Measurements from ENCODE around the gene ZNF507. TPM values are rescaled to one million over a fixed set of nuclear protein-coding genes. Genes with fewer than 3 reads are reported as not detected.
A peak's percentile ranks its signal among the peaks of the same experiment; 100 is the strongest.

Gene ZNF507
- total and polyA plus RNA-seq, 9 donors: 6.4 to 30.5 (median 22.9) TPM

GRCh38 chr19:32342695-32343094 is 2.7 kb upstream of the ZNF507 start:
- no peak for DNase-seq
- Histone ChIP-seq H3K4me1 (ENCODE audit: insufficient read depth) (no peaks in the 10 kb centered on the region), H3K9me3 (no peaks in the 10 kb centered on the region), H3K4me3 (no peak overlapping the region), H3K36me3 (no peaks in the 10 kb centered on the region), H3K27me3 (no peaks in the 10 kb centered on the region), H3K27ac (no peak overlapping the region)
- TF ChIP-seq CTCF (IDR thresholded peaks at IDR 0.05) (no peak), EP300 (IDR thresholded peaks at IDR 0.05) (no peak), POLR2A (IDR thresholded peaks at IDR 0.05) (no peak)
- WGBS, 3 donors: 92 to 95% (median 95%) methylated on average over 2 of the region's 2 CpGs
- intact Hi-C loops (cut with DNase I): no loop called here

GRCh38 chr19:32343550-32344262 is 1.7 kb upstream of the ZNF507 start:
- intact Hi-C loops (cut with DNase I): no loop called here
- WGBS, 3 donors: 59 to 64% (median 62%) methylated on average over 11 of the region's 11 CpGs
- TF ChIP-seq POLR2A (IDR thresholded peaks at IDR 0.05) (no peak), EP300 (IDR thresholded peaks at IDR 0.05) (no peak), CTCF (IDR thresholded peaks at IDR 0.05) (no peak)

GRCh38 chr19:32346901-32347300 is 1.5 kb downstream of the ZNF507 start:
- Histone ChIP-seq H3K27me3 (no peaks in the 10 kb centered on the region), H3K36me3 (no peaks in the 10 kb centered on the region), H3K4me3 (peak overlapping the region; percentile 92), H3K4me1 (ENCODE audit: insufficient read depth) (peaks cover 6% of the 10 kb centered on the region), H3K27ac (no peak overlapping the region), H3K9me3 (no peaks in the 10 kb centered on the region)
- TF ChIP-seq EP300 (IDR thresholded peaks at IDR 0.05) (no peak), POLR2A (IDR thresholded peaks at IDR 0.05) (no peak), CTCF (IDR thresholded peaks at IDR 0.05) (no peak)
- intact Hi-C loops (cut with DNase I): loop anchor here in 1 of 4 donors (5.0 kb wide), 1 partner anchor 60 kb away; the partner anchor contains the start of gene DPY19L3
- WGBS, 3 donors: 44 to 53% (median 46%) methylated on average over 3 of the region's 3 CpGs
- DNase-seq: no peak

More at GRCh38 chr19:32343550-32344262, 1.7 kb upstream of the ZNF507 start:
- Histone ChIP-seq H3K4me3 (no peak overlapping the region), H3K4me1 (ENCODE audit: insufficient read depth) (no peaks in the 10 kb centered on the region), H3K27ac (no peak overlapping the region), H3K36me3 (no peaks in the 10 kb centered on the region), H3K9me3 (no peaks in the 10 kb centered on the region), H3K27me3 (no peaks in the 10 kb centered on the region)
- DNase-seq: no peak

GRCh38 chr19:32347573-32347972 is 2.2 kb downstream of the ZNF507 start:
- peaks cover 6% of the 10 kb centered on the region for H3K4me1 ChIP-seq (ENCODE audit: insufficient read depth)
- no peaks in the 10 kb centered on the region for H3K9me3 ChIP-seq
- no peaks in the 10 kb centered on the region for H3K36me3 ChIP-seq
- TF ChIP-seq POLR2A (IDR thresholded peaks at IDR 0.05) (no peak), EP300 (IDR thresholded peaks at IDR 0.05) (no peak), CTCF (IDR thresholded peaks at IDR 0.05) (no peak)
- no peaks in the 10 kb centered on the region for H3K27me3 ChIP-seq
- H3K4me3 ChIP-seq: no peak overlapping the region
- H3K27ac ChIP-seq: no peak overlapping the region
- intact Hi-C loops (cut with DNase I): loop anchor here in 1 of 4 donors (5.0 kb wide), 1 partner anchor 60 kb away; the partner anchor contains the start of gene DPY19L3
- DNase-seq: no peak

Measured in ovary (tissue), 9 donors.